GM10248 (cell line): ENCODE measurements around the gene SAMD4A.

Experiments used
- CTCF ChIA-PET: fragments of 300-600 bp; sonication (Branson Sonifier 250); formaldehyde crosslinking; extraction: SDS; loops from one replicate; lab custom pipeline; 2021; ENCODE audit warnings: antibody characterized with exemption; lab: Yijun Ruan, JAX
- POLR2A ChIA-PET: fragments of 350-650 bp; sonication (Branson Sonifier 250); formaldehyde crosslinking; extraction: SDS; loops from one replicate; lab custom pipeline; 2020; ENCODE audit warnings: antibody characterized with exemption; lab: Yijun Ruan, JAX
- DNase-seq: peaks from one replicate; pipeline ENCODE4 v3.0.0; 2012; ENCODE audit errors: extremely low spot score
- CTCF ChIP-seq: IDR thresholded peaks from 2 replicates; pipeline ENCODE4 v1.5.1; 2012; ENCODE audit warnings: mild to moderate bottlenecking, low read depth; ENCODE audit errors: extremely low read depth, missing control alignments, control extremely low read depth

SAMD4A gene

GRCh38 chr14:54737132-54737711 lies 170.3 kb downstream of the SAMD4A start:
- POLR2A ChIA-PET: interaction anchor here (0.6 kb wide), 1 partner anchor 173 kb away, joined by 5 read pairs; no protein-coding TSS in a partner anchor

GRCh38 chr14:54738009-54738408 lies 171.1 kb downstream of the SAMD4A start:
- ChIA-PET CTCF (interaction anchor here (1.0 kb wide), 1 partner anchor 35 kb away, joined by 4 read pairs; no protein-coding TSS in a partner anchor), POLR2A (interaction anchor here (0.6 kb wide), 1 partner anchor 174 kb away, joined by 5 read pairs; no protein-coding TSS in a partner anchor)
- DNase-seq: no peak
- no peak for TF ChIP-seq CTCF

More at GRCh38 chr14:54737132-54737711, 170.3 kb downstream of the SAMD4A start:
- no peak for DNase-seq
- CTCF ChIA-PET: no interaction called here
- no peak for TF ChIP-seq CTCF

- DNase-seq: no peak
- CTCF ChIA-PET: no interaction called here
- POLR2A ChIA-PET: no interaction called here
- TF ChIP-seq CTCF: no peak
These were observed 172.6 kb downstream of the SAMD4A start for GRCh38 chr14:54739514-54739913.

DNA sequence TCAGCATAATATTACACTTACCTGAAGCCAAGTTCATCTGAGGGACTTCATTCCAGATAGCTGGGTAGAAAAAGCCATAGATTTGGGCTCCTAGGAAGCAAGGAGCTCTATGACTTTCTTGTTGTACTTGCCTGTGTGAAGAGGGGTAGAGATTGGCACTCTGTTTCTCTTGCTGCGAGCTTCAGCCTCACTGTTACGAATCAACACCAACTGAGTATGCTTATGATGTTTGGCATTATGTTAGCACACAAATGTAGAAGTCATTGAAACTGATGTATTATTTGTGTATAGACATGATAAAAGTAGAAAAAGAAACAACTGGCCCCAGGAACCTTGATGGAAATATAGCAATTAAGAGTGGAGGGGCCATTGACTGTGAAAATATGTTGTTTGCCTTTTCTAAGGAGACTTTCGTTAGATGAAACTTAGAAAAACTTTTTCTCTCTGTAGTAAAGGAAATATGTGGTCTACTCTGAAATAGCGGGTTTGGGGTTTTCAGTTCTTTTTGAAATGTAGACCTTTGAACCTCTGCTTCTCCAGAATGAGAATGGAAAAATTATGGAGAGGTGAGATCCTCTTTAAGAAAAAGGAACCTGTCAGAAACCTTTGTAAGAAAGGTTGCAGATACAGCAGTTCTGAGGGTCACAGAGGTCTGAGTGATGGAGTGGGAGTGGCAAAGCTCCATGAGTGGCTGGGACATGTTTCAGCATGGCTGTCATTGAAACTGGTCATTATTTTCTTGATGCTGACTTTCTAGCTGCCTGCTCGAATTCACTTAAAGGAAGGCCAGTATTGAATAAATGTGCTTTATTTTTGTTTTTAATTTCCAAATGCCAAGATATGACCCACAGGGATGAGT lies 175.8 kb downstream of the SAMD4A start:
- TF ChIP-seq CTCF: no peak
- ChIA-PET POLR2A (no interaction called here), CTCF (interaction anchor here (1.0 kb wide), 1 partner anchor 32 kb away, joined by 4 read pairs; no protein-coding TSS in a partner anchor)
- DNase-seq: no peak

DNA sequence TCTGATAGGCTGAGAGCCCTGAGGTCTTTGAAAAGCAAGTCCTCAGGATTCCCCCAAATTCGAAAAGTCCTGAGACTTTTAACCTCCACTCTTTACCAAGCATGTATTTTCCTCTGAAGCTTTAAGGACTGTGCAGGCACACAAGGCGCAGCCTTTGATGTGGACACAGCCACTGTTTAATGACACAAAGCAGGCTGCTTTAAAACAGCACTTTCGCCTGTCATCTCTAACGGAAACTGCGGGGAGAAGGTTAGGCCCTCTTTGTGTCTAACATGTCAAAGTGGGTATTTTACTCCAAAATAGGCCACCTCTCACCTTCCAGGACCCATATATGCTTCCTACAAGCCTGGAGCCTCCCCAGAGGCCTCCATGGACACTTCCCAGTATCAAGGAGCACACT lies 176.5 kb downstream of the SAMD4A start:
- CTCF ChIA-PET: interaction anchor here (1.5 kb wide), 1 partner anchor 13 kb away, joined by 3 read pairs; no protein-coding TSS in a partner anchor
- POLR2A ChIA-PET: no interaction called here
- no peak for TF ChIP-seq CTCF

DNA sequence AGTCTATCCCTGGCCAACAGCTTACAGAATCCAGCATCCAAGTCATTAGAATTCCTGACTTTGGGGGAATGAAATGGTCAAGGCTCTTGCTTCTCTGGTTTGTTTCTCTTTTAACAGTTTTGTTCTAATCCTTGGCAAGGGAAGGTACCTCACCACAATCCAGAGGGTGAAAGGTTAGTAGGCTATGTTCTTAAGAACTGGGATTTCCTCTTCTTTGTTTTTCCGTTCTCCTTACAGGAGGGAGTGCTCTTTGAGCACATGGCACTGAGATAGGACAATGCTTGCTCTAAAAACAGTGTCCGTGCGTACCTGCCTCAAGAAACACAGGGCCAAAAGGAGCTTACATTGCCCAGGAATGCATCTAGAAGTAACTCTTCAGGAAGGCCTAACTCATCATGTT lies 179.1 kb downstream of the SAMD4A start:
- POLR2A ChIA-PET: no interaction called here
- CTCF ChIA-PET: interaction anchor here (1.0 to 2.5 kb wide), 5 partner anchors 14 to 60 kb away, joined by 3 to 14 read pairs (median 5); no protein-coding TSS in a partner anchor
- no peak for DNase-seq
- no peak for TF ChIP-seq CTCF

More for the DNA sequence above, 176.5 kb downstream of the SAMD4A start:
- DNase-seq: no peak
